ENCODE measurements around the gene NFKBIL1. TPM values are rescaled to one million over a fixed set of nuclear protein-coding genes. Genes with fewer than 3 reads are reported as not detected.

Gene NFKBIL1
- total and polyA plus RNA-seq, 9 of the 15 experiments (the other 6 are each of a cell fraction or from before 2014, with no cell fraction given): 0.49 to 33.1 (median 7.6) TPM

DNA sequence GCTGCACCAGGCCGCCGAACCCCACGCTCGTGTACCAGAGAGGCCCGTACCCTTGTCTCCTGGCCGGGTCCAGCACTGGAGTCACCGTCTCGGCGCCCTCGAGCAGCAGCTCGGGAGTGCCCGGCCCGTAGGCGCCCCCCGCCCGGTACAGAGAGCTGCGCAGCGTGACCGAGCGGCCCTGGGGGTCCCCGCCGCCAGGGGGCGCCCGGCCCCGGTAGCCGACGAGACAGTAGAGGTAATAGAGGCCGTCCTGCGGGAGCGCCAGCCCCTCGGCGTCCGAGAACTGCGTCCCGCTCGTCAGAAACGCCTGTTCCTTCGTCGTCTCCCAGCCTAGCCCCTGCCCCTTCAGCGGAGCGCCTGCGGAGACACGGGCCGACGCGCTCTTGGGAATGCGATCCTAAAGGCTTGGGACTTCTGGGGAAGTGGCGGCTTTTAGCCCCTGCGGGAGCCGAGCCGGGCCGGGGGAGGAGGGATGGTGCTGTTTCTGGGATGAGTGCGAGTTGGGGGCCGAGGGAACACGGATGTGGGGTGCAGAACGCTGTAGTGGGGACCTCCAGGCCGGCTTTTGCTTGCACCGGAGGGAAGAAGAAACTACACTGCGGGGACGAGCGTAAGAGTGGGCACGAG, 33.5 kb downstream of the NFKBIL1 start (continued):
- TF ChIP-seq ZHX1 (conservative IDR thresholded peaks at IDR 0.05; ENCODE audit: low read length) (0 out of 2 replicates have a peak, but pooled peaks have one; percentile 65), HES1 (IDR thresholded peaks at IDR 0.05; ENCODE audit: low read depth) (no peak), MYC (IDR thresholded peaks at IDR 0.05; ENCODE audit: low read depth, low read length) (peak; percentile 90), MYC (CRISPR knock-in tag; IDR thresholded peaks at IDR 0.05; ENCODE audit: borderline replicate concordance, low read depth) (no peak), KHSRP (IDR thresholded peaks at IDR 0.05) (no peak), MTA2 (IDR thresholded peaks at IDR 0.05; ENCODE audit: low read depth) (0 out of 2 replicates have a peak, but pooled peaks have one; percentile 19), GATAD2B (IDR thresholded peaks at IDR 0.05; ENCODE audit: borderline replicate concordance) (no peak; the same call in 1 of the 2 replicates), RNF2 (IDR thresholded peaks at IDR 0.05) (peak; percentile 42; the same call in 1 of the 2 replicates)
- TF ChIP-seq, protein P1, sequence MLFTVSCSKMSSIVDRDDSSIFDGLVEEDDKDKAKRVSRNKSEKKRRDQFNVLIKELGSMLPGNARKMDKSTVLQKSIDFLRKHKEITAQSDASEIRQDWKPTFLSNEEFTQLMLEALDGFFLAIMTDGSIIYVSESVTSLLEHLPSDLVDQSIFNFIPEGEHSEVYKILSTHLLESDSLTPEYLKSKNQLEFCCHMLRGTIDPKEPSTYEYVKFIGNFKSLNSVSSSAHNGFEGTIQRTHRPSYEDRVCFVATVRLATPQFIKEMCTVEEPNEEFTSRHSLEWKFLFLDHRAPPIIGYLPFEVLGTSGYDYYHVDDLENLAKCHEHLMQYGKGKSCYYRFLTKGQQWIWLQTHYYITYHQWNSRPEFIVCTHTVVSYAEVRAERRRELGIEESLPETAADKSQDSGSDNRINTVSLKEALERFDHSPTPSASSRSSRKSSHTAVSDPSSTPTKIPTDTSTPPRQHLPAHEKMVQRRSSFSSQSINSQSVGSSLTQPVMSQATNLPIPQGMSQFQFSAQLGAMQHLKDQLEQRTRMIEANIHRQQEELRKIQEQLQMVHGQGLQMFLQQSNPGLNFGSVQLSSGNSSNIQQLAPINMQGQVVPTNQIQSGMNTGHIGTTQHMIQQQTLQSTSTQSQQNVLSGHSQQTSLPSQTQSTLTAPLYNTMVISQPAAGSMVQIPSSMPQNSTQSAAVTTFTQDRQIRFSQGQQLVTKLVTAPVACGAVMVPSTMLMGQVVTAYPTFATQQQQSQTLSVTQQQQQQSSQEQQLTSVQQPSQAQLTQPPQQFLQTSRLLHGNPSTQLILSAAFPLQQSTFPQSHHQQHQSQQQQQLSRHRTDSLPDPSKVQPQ (CRISPR knock-in tag; IDR thresholded peaks at IDR 0.05; ENCODE audit: borderline replicate concordance): no peak
- TF ChIP-seq, protein P2, sequence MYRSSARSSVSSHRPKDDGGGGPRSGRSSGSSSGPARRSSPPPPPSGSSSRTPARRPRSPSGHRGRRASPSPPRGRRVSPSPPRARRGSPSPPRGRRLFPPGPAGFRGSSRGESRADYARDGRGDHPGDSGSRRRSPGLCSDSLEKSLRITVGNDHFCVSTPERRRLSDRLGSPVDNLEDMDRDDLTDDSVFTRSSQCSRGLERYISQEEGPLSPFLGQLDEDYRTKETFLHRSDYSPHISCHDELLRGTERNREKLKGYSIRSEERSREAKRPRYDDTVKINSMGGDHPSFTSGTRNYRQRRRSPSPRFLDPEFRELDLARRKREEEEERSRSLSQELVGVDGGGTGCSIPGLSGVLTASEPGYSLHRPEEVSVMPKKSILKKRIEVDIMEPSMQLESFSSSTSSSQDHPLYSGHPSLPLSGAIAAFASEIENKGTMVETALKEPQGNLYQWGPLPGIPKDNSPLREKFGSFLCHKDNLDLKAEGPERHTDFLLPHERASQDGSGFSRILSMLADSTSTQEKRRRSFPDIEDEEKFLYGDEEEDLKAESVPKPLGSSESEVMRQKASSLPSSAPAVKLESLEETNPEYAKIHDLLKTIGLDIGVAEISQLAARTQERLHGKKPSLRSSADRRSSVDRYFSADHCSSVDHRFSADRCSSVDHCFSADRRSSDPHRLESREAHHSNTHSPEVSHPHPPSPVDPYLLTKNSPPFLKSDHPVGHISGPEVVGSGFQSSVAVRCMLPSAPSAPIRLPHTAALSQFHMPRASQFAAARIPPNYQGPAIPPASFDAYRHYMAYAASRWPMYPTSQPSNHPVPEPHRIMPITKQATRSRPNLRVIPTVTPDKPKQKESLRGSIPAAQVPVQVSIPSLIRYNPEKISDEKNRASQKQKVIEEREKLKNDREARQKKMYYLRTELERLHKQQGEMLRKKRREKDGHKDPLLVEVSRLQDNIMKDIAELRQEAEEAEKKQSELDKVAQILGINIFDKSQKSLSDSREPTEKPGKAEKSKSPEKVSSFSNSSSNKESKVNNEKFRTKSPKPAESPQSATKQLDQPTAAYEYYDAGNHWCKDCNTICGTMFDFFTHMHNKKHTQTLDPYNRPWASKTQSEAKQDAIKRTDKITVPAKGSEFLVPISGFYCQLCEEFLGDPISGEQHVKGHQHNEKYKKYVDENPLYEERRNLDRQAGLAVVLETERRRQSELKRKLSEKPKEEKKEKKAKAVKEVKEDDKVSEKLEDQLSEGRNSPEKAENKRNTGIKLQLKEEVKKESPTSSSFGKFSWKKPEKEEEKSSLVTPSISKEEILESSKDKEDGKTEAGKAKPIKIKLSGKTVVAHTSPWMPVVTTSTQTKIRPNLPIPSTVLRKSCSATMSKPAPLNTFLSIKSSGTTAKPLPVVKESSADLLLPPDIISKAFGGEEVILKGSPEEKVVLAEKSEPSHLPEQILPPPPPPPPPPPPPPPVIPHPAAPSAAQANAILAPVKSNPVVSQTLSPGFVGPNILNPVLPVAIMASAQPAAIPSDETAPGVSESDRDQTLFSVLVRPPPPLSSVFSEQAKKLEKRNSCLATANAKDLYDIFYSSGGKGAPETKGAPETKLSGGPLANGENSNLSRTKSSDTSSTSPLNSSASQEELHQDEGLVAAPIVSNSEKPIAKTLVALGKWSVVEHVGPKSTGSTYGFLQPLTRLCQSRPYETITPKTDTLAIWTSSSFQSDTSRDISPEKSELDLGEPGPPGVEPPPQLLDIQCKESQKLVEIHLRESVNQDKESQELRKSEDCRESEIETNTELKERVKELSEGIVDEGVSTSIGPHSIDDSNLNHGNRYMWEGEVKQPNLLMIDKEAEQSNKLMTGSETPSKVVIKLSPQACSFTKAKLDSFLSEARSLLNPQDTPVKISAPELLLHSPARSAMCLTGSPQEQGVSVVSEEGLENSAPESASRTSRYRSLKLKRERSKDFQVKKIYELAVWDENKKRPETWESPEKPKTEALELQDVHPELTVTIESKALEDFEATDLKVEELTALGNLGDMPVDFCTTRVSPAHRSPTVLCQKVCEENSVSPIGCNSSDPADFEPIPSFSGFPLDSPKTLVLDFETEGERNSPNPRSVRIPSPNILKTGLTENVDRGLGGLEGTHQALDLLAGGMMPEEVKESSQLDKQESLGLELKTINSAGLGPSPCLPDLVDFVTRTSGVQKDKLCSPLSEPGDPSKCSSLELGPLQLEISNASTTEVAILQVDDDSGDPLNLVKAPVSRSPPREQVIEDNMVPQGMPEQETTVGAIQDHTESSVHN (IDR thresholded peaks at IDR 0.05; ENCODE audit: borderline replicate concordance in 1 of 2, low read depth in 1 of 2): no peak
- TF ChIP-seq, protein P3, sequence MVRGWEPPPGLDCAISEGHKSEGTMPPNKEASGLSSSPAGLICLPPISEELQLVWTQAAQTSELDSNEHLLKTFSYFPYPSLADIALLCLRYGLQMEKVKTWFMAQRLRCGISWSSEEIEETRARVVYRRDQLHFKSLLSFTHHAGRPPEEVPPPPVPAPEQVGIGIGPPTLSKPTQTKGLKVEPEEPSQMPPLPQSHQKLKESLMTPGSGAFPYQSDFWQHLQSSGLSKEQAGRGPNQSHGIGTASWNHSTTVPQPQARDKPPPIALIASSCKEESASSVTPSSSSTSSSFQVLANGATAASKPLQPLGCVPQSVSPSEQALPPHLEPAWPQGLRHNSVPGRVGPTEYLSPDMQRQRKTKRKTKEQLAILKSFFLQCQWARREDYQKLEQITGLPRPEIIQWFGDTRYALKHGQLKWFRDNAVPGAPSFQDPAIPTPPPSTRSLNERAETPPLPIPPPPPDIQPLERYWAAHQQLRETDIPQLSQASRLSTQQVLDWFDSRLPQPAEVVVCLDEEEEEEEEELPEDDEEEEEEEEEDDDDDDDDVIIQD (CRISPR knock-in tag; IDR thresholded peaks at IDR 0.05): no peak
